Measurements from ENCODE around the gene TSPAN18.

GRCh38 chr11:44931466-44931865 lies 204.7 kb downstream of the TSPAN18 start:
- TF ChIP-seq YY1 (IDR thresholded peaks at IDR 0.05; ENCODE audit: insufficient read depth, insufficient read length) (no peak), SUZ12 (IDR thresholded peaks at IDR 0.05; ENCODE audit: extremely low read depth, insufficient read depth, insufficient read length) (no peak)
